ENCODE data around the gene MYO16. TPM values are rescaled to one million over a fixed set of nuclear protein-coding genes. Genes with fewer than 3 reads are reported as not detected.

MYO16 gene
- total and polyA plus RNA-seq, 2 experiments from 2014 or later: 0.02 to 0.15 TPM

DNA sequence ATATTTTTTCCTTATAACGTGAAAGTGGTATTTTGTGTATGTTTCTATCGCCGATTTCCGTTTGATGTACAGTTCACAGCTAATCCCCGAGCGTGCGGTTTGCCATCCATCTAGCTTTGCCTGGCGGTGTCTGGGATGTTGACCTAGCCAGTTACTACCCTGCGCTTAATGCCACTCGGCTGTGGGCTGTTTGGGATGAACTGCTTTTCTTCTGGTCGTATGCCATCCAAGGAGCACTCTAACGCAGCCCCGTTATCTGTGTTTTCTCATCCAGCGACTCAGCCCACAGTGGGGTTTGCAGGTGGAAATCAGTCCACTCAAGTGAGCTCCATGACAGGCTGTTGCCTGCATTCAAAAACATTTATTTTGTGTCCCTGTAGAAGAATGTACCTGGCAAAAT, 512.3 kb downstream of the MYO16 start:
- no peaks in the 10 kb centered on the region for H3K27me3 ChIP-seq
- no peaks in the 10 kb centered on the region for H3K36me3 ChIP-seq
- TF ChIP-seq, protein P1, sequence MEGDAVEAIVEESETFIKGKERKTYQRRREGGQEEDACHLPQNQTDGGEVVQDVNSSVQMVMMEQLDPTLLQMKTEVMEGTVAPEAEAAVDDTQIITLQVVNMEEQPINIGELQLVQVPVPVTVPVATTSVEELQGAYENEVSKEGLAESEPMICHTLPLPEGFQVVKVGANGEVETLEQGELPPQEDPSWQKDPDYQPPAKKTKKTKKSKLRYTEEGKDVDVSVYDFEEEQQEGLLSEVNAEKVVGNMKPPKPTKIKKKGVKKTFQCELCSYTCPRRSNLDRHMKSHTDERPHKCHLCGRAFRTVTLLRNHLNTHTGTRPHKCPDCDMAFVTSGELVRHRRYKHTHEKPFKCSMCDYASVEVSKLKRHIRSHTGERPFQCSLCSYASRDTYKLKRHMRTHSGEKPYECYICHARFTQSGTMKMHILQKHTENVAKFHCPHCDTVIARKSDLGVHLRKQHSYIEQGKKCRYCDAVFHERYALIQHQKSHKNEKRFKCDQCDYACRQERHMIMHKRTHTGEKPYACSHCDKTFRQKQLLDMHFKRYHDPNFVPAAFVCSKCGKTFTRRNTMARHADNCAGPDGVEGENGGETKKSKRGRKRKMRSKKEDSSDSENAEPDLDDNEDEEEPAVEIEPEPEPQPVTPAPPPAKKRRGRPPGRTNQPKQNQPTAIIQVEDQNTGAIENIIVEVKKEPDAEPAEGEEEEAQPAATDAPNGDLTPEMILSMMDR (IDR thresholded peaks at IDR 0.05; ENCODE audit: low read depth, low read length): no peak
- no peaks in the 10 kb centered on the region for H3K4me1 ChIP-seq (ENCODE audit: low read depth)
- H3K27ac ChIP-seq: no peak overlapping the region
- no peak overlapping the region for H3K4me3 ChIP-seq
- no peak for DNase-seq (ENCODE audit: low read depth in 1 of 2, low spot score in 1 of 2)
- no peaks in the 10 kb centered on the region for H3K9me3 ChIP-seq (ENCODE audit: low read depth)

DNA sequence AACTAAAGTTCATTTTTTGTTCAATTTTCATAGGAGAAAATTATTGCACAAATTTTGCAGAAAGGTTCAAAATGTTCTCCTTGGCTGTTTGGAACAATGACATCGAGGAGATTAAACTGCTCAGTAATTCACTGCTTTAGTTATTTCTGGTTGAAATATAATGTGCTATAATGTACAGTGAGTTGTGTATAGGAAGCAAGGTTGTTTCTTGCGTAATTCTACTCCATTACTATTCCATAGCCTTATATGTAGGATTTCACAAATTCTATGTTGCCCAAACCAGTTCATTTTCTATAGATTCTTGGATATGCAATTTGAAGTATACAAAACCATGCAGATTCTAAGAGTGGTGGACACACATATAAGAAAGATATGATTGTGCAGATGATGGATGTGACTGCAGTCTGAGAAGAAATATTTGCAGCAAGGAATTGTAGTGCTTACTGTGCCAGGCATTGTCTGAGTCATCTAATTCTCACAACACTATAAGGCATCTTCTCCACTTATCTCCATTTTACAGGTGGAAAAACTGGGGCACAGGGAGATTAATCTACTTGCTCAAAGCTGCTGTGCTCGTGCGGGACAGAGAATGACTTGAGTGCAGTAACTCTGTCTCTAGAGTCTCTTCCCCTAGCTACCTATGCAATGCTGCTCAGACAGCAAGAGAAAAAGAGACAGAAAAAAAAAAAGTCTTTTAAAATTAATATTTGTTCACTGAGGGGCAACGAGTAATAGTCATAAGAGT, 515.5 kb downstream of the MYO16 start:
- H3K4me1 ChIP-seq (ENCODE audit: low read depth): no peaks in the 10 kb centered on the region
- no peaks in the 10 kb centered on the region for H3K27me3 ChIP-seq
- TF ChIP-seq, protein P1 (IDR thresholded peaks at IDR 0.05; ENCODE audit: low read depth, low read length): no peak
- no peak overlapping the region for H3K27ac ChIP-seq
- H3K36me3 ChIP-seq: no peaks in the 10 kb centered on the region
- no peaks in the 10 kb centered on the region for H3K9me3 ChIP-seq (ENCODE audit: low read depth)
- H3K4me3 ChIP-seq: no peak overlapping the region
- no peak for DNase-seq (ENCODE audit: low read depth in 1 of 2, low spot score in 1 of 2)

DNA sequence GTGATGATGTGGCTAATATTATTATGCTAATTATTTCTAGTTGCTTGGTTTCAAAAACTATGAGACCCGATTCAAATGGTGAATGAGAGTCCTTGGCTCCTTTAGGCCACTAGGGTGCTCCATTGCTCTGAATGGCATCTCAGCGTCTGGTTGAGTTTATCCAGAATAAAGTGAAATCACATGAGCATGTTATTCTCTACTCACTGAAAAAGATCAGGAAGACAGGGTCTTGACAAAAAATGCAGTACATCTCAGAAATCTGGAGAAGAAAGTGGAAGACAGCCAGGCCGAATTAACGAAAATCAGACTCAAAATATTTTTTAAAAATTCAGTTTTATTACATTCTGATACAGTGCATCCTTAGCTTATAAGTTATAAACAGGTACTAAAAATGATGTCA, 516.2 kb downstream of the MYO16 start:
- Histone ChIP-seq H3K36me3 (no peaks in the 10 kb centered on the region), H3K4me3 (no peak overlapping the region), H3K27ac (no peak overlapping the region), H3K27me3 (no peaks in the 10 kb centered on the region), H3K4me1 (ENCODE audit: low read depth) (no peaks in the 10 kb centered on the region), H3K9me3 (ENCODE audit: low read depth) (no peaks in the 10 kb centered on the region)
- TF ChIP-seq, protein P1 (IDR thresholded peaks at IDR 0.05; ENCODE audit: low read depth, low read length): peak; percentile 90
- DNase-seq (ENCODE audit: low read depth in 1 of 2, low spot score in 1 of 2): peak; percentile 74 to 84

DNA sequence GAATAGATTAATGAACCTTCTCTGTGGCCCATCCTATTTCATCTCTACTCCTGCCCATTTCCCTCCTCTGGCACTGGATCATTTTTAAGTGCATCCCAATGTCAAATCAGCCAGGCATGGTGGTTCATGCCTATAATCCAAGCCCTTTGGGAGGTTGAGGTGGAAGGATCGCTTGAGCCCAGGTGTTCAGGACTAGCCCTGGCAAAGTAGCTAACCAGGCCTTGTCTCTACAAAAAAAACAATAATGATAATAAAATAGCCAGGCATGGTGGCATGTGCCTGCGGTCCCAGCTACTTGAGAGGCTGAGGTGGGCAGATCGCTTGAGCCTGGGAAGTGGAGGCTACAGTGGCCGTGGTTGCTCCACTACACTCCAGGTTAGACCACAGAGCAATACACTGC, 517.0 kb downstream of the MYO16 start:
- H3K4me1 ChIP-seq (ENCODE audit: low read depth): no peaks in the 10 kb centered on the region
- H3K27ac ChIP-seq: no peak overlapping the region
- H3K36me3 ChIP-seq: no peaks in the 10 kb centered on the region
- TF ChIP-seq, protein P1 (IDR thresholded peaks at IDR 0.05; ENCODE audit: low read depth, low read length): no peak
- H3K27me3 ChIP-seq: no peaks in the 10 kb centered on the region
- no peak overlapping the region for H3K4me3 ChIP-seq
- H3K9me3 ChIP-seq (ENCODE audit: low read depth): no peaks in the 10 kb centered on the region
- no peak for DNase-seq (ENCODE audit: low read depth in 1 of 2, low spot score in 1 of 2)

DNA sequence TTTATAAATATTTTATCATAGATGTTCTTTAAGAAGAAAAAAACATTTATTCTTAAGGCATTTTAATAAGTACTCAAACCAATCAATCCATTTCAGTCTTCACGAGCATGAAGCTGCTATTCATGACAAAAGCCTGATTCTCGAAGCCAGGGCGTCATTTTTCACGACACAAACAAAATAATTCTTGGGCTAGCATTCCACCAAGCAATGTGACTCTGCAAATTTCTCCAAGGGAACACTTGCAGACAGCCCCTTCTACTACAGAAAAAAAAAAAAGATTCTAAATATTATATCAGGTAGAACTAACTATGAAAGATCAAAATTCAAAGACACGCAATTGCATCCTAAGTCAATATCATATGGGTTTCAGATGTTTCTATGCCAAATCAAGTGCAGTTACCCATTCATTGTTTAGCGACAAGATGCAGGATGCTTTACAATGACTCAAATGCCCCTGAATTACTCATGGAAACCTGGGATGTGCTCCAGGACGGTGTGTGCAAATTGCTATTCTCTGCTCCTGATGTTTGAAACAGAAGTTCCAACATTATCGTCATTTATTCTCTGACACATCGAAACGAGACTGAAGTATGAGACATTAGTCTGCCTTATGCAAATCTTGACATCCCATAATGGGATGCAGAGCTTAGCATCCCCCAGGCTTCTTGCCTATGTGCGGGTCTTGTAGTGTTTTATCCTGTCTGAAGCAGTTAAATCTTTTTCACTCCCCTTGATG, 517.7 kb downstream of the MYO16 start:
- Histone ChIP-seq H3K27me3 (no peaks in the 10 kb centered on the region), H3K9me3 (ENCODE audit: low read depth) (no peaks in the 10 kb centered on the region), H3K4me3 (no peak overlapping the region), H3K36me3 (no peaks in the 10 kb centered on the region), H3K27ac (no peak overlapping the region), H3K4me1 (ENCODE audit: low read depth) (no peaks in the 10 kb centered on the region)
- DNase-seq (ENCODE audit: low read depth in 1 of 2, low spot score in 1 of 2): peak in 1 of 2 donors; percentile 57
- TF ChIP-seq, protein P1 (IDR thresholded peaks at IDR 0.05; ENCODE audit: low read depth, low read length): no peak
